NCI-H146 treated with DMSO at 0.1 percent for 48 hours (cell line): ENCODE measurements around the gene AMIGO1.

Experiments
- DNase-seq: peaks from one replicate; lab custom pipeline; 2025; ENCODE audit not compliant: unreplicated experiment; lab: John Stamatoyannopoulos, UW

The AMIGO1 gene

GRCh38 chr1:109457819-109458218 is 51.7 kb downstream of the AMIGO1 start:
- DNase-seq = no peak

GRCh38 chr1:109454497-109455133 is 54.9 kb downstream of the AMIGO1 start:
- no peak for DNase-seq
